NCI-H146 (cell line): ENCODE measurements around the gene CXorf58.
A peak's percentile ranks its signal among the peaks of the same experiment; 100 is the strongest.

Source experiments
- DNase-seq: peaks from one replicate; lab custom pipeline; 2025; lab: John Stamatoyannopoulos, UW

CXorf58 gene

DNA sequence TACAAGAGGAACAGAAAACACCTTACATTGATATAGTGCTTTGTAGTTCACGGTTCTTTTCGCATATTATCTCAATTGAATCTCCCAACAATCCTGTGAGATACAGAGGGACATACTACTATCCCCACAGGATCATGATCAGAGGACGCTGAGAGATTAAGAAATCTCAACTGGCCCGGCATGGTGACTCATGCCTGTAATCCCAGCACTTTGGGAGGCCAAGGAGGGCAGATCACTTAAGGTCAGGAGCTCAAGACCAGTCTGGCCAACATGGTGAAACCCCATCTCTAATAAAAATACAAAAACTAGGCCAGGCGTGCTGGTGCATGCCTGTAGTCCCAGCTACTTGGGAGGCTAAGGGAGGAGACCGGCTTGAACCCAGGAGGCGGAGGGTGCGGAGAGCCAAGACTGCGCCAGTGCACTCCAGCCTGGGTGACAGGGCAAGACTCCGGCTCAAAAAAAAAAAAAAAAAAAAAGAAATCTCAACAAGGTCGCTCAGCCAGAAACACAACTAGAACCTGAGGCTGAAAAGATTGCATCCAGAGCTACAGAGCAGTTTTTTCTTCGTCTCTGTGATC, 7.5 kb upstream of the CXorf58 start:
- DNase-seq: no peak

GRCh38 chrX:23901060-23901459, 6.7 kb upstream of the CXorf58 start:
- no peak for DNase-seq

DNA sequence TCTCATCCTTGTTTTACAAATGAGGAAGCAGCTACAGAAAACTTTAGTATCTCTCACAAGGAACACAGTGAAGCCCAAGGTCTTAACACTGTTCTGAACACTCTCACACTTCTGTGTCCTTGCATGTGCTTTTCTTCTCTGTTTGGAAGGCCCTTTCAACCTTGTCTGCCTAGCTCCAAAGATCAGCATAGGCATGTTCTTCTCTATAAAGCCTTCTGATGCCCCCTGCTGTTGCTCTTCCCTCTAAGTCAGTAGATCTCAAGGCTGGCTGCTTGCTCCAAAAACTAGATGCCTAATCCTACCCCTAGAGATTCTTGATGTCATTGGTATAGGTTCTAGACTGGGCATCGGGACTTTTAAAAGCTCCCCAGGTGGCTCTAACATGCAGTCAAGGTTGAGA, 6.0 kb upstream of the CXorf58 start:
- peak; percentile 52 for DNase-seq

- peak; percentile 50 for DNase-seq
These were observed 5.4 kb upstream of the CXorf58 start for GRCh38 chrX:23902419-23902818.

DNA sequence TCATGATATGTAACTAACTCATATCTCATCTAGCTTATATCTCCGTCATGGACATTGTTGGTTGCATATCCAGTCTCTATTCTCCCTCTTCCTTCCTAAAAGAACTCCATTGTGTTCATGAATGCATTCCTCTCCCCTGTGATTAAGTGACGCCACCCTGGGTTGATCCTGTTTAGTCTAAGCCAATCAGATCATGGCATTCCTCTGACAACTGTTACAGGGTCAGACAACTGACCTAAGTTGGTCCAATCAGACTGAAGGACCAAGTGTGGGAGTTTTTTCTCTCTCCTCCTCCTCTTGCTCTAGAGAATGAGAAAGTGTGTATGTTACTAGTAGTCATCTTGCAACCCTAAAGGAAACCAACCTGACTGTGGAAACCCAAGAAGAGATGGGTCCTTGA, 3.7 kb upstream of the CXorf58 start:
- no peak for DNase-seq

DNA sequence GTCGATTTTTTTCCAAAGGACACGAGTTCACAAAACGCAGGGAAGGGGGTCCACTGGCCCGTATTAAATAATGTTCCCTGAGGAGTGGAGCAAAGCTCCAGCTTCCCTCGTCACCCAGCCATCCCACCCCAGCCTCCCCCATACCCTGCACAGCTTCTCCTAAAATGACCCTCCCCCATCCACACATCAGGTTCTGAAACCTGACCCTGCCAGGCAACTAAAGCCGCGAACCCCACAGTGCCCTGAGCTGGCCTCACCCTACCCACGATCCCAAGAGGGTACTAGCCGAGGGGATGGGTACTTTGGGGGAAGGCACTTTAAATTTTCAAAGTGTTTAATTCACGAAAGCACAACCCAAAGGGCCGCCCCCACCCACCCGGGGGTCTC, 702 bp upstream of the CXorf58 start:
- peak; percentile 35 for DNase-seq

DNA sequence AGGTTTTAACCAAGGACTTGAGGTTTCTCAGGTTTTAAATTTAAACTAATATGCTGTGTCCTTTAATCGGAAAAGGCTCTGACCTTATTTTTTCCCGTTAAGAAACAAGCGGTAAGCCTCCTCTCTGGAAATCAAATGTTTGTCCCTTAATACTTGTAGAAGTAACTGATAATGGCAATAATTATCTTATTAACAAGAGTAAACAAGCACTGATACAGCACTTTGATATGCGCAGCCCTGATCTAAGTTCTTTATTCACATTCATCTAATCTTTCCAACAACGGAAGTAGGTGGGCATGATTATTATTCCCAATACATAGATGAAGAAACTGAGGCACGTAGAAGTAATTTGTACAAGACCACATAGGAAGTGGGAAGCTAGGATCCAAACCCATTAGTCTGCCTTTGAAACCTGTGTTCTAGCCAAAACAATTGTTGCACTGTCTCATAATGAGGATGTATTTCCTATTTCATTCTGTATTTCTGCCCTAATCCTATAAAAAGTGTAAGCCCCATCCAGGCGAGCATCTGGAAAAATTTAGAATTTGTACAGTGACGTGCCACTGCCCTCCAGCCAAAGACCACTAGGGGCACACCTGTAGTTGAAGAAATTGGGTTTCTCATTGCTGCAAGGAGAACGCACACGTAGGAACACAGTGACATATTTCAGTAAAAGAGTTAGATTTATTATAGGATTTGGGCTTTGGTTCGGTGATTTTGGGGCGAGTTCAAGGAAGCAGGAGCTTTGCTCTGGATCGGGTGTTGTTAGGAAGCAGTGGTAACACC, 606 bp downstream of the CXorf58 start:
- no peak for DNase-seq

DNA sequence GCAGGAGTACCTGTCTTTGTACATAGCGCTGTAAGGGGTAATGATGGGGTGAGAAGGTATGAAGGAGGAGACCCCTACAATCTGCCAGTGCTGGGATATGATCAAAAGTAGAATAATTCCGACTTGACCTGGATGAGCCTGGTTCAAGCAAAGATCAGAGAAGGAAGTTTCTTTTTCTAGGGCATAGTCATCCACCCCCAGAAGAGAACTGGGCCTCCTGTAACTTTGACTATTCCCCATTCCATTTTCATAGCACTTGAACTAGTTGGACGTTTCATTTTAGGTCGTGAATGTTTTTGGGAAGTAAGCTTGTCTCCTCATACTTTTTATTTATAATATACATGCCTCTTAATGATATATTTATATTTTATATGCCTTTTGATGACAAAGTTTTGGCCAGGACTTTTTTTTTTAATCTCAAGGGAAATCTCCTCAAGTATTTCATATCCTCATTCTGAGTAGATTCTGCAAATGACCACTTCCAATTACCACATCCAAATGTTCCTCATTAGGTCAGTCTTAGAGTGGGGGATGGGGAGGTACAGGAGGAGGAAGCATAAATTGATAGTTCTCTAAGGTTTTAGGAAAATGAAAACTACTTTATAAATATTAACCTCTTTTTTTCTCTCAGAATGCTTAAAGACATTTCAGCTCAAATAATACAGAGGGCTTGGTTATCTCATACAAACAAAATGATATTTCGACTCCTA, 3.5 kb downstream of the CXorf58 start:
- DNase-seq: no peak

GRCh38 chrX:23919148-23919547, 11.3 kb downstream of the CXorf58 start:
- DNase-seq: no peak

DNA sequence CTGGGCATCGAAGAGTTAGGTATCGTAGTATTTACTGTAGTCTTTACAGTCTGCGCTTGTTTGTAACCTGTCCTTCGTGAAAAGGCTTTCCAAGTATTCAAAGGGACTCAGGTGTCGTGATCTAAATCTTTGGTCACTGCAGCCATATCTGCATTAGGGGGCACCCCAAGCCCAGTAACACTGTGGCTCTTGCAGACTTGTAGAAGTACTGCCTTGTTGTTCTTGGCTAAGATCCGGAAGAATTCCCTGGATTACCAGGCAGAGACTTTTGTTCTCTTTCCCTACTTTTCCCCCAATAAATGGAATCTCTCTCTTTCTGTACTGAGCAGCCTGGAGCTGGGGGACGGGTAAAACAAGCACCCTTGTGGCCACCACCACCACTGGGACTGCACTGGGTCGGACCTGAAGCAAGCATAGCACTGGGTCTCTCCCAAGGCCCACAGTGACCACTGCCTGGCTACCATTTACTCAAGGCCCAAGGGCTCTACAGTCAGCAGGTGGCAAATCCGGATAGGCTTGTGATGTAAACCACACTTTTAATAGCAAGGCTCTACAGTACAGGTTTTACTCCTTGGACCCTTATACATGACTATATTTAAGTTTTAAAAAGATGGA, 12.0 kb downstream of the CXorf58 start:
- DNase-seq: no peak

DNA sequence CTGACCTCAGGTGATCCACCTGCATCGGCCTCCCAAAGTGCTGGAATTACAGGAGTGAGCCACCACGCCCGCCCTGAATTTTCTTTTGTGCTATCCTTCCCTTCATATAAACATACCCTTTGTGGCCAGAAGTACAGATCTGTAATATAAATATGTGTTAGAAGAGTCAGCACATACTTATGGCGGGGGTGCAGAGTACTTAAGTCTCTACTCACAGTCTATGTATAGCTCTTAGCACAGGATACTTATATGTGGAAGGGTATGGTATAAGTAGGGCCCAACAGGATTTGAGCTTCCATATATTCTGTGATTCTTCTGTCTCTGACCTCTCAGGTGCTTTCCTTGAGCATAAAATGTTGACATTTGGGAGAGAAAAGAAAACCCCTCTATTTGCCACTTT, 18.2 kb downstream of the CXorf58 start:
- DNase-seq: no peak

GRCh38 chrX:23930894-23931604, 23.2 kb downstream of the CXorf58 start:
- no peak for DNase-seq

DNA sequence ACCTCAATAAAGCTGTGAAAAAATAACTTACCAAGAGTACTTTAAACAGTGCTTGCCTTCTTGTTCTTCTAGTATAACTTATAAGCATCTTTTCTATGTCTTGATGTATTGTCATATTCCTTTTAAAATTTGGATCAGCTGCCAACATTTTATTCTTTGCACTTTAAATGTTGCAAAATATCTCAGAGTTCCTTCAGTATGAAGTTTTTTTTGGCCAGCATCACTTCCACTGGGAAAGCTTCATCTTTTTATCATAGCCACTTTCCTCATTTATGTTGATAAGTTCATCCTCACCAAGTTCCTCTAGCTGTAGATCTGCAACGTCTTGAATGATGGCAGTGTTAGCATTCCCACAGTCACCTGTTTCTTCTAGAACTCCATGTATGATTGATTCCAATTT, 24.2 kb downstream of the CXorf58 start:
- DNase-seq: no peak

DNA sequence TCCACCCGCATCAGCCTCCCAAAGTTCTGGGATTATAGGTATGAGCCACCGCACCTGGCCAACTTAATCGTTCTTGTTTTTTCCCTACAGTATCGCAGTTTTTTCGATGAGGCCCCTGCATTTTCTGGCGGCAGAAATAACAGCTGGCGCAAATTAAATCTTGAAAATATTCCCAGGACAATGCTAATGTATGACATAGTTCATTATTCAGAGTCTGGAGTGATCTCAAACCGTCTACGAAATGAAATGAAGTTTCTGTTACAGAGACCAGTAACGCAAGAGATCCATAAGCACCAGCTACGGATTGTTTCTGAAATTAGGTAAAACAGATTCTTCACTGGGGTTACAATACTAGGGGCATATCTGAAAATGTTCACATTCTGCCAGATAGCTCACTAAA, 27.3 kb downstream of the CXorf58 start:
- DNase-seq: no peak

DNA sequence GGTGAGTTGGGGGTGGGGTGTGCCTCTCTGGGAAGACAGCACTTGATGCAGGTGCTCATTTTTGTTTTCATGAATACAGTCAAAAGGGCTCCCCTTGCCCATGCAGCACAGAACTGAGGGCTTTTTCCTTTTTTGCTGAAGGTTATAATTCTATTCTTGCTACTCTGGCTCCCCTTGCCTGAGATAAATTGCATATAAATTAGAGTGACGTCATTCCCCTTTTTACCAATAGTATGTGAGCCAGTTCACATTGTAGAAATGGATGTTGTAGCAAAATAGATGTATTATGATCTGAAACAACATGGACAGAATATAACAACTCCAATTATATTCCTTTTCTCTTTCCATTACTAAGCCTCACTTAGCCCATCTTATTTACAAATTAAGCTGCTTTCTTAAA, 28.4 kb downstream of the CXorf58 start:
- no peak for DNase-seq

- DNase-seq: no peak
These were observed 29.3 kb downstream of the CXorf58 start for GRCh38 chrX:23937100-23937499.

DNA sequence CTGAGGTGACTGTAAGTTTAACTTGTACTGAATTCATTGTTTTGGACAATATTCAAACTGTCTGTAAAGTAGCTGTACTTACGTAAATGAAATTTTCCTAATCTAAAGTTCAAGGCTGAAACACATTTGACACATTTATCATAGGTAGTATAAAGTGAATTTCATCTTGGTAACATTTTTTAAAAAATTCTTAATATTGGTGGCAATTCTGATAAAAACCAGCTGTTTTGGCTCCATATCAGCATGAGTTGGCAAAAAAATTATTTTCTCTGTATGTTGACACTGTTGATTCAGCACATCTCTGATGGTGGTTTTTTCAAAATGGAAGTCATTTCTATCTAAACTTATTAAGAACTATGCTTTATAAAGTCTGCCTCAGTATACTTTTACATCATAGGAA, 30.9 kb downstream of the CXorf58 start:
- DNase-seq: no peak

- DNase-seq: no peak
These were observed 31.4 kb downstream of the CXorf58 start for GRCh38 chrX:23939203-23939602.

DNA sequence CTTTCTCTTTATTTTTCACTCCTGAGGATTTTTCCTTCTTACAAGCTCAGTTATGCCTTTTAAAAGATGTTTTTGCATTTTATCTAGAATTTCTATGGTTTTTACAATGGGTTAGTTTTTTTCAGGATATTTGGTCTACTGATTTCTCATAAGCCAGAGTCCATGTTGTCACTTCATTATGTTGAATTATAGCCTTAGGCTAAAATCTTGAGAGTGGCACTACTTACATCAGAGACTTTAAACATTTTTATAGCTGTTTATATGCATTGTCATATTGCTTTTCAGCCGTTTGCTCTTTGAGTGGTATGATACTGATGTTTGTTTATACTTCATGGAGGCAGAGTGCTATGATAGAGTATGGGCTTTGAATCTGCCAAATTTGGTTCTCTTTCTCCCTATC, 36.4 kb downstream of the CXorf58 start:
- no peak for DNase-seq

- no peak for DNase-seq
These were observed 37.4 kb downstream of the CXorf58 start for GRCh38 chrX:23945206-23945605.

GRCh38 chrX:23952391-23952790, 44.6 kb downstream of the CXorf58 start:
- DNase-seq: no peak
